ENCODE data around the gene HSD17B14. TPM values are rescaled to one million over a fixed set of nuclear protein-coding genes. Genes with fewer than 3 reads are reported as not detected.

Gene HSD17B14
- total and polyA plus RNA-seq, 2 of the 13 experiments (the other 11 are each of a cell fraction or from before 2014, with no cell fraction given) = 0.58 to 1.2 TPM

GRCh38 chr19:48868114-48868886, 32.0 kb upstream of the HSD17B14 start, which contains the start of gene PLEKHA4:
TSS of gene PLEKHA4 (minus strand) at chr19:48868617. CDS start at chr19:48867620, 997 bp downstream.
- H3K4me3 ChIP-seq (replicated peaks in 1 of 3; ENCODE audit: insufficient read depth in 1 of 3, low read depth in 2 of 3, low read length in 3 of 3) = peak within 1 kb of the TSS; percentile 58 to 83 (median 76)
- ChIA-PET CTCF (ENCODE audit: low intra/inter-chr PET ratio, low total read pairs) (no interaction called here), POLR2A (interaction anchor here (0.7 to 3.1 kb wide), 9 partner anchors 25 to 125 kb away, joined by 3 to 10 read pairs (median 3); partner anchors contain the start of genes NUCB1 and RUVBL2)
- DNase-seq (ENCODE audit: low spot score) (no peak), ATAC-seq (peak; percentile 32), FAIRE-seq (no peak)
- intact Hi-C loops (cut with micrococcal nuclease; ENCODE audit: unreplicated experiment) = no loop called here
- peak within 1 kb of the TSS; percentile 95 for H3K4me2 ChIP-seq (ENCODE audit: low read depth, low read length)
- WGBS (ENCODE audit: low lambda C conversion rate) = 1% methylated on average over 11 of the region's 11 CpGs
- H4K20me1 ChIP-seq (ENCODE audit: insufficient read depth, low read length) = peaks cover 3% of the 10 kb centered on the region
- H3K27me3 ChIP-seq (ENCODE audit: control insufficient read depth in 1 of 2, insufficient read depth in 2 of 2, low read length in 2 of 2) = no peaks in the 10 kb centered on the region; a peak in 1 of 5 replicates
- peak within 1 kb of the TSS; percentile 100 for H2AFZ ChIP-seq (ENCODE audit: low read length)
- peaks cover 8% of the 10 kb centered on the region for H3K79me2 ChIP-seq (ENCODE audit: insufficient read depth, low read length)
- in situ Hi-C loops (cut with HindIII; ENCODE audit: extremely low pct_ligation_motif_present, low pct_unique_long_range_greater_than_20kb) = no loop called here
- H3K27ac ChIP-seq (ENCODE audit: extremely low read length, insufficient read depth, low read length) = peak within 1 kb of the TSS; percentile 57
- BruUV-seq (replicated peaks) = TSS peak; percentile 92
- no peaks in the 10 kb centered on the region for H3K9me3 ChIP-seq (ENCODE audit: low read length)
- peaks cover under 1 to 3% of the 10 kb centered on the region in 2 experiments; a peak in 4 of 5 replicates for H3K36me3 ChIP-seq (replicated peaks in 1 of 2; ENCODE audit: control insufficient read depth in 1 of 2, insufficient read depth in 2 of 2, low read length in 2 of 2)
- H3K4me1 ChIP-seq (ENCODE audit: insufficient read depth, low read length) = peaks cover 27% of the 10 kb centered on the region
- H3K9ac ChIP-seq (ENCODE audit: insufficient read depth, low read depth, low read length) = peak within 1 kb of the TSS; percentile 77
- TF ChIP-seq SRSF1 (optimal IDR thresholded peaks at IDR 0.05; ENCODE audit: low read depth, low read length) (peak; percentile 51), PTBP1 (IDR thresholded peaks at IDR 0.05; ENCODE audit: low read depth, low read length, poor library complexity, severe bottlenecking) (no peak), SYNCRIP (IDR thresholded peaks at IDR 0.05; ENCODE audit: insufficient read depth, low read depth, low read length) (no peak), DRAP1 (CRISPR knock-in tag; IDR thresholded peaks at IDR 0.05) (peak; percentile 21; the same call in 1 of the 2 replicates), ADNP (CRISPR knock-in tag; IDR thresholded peaks at IDR 0.05) (no peak), PBX3 (CRISPR knock-in tag; IDR thresholded peaks at IDR 0.05; ENCODE audit: borderline replicate concordance) (no peak), ZNF264 (CRISPR knock-in tag; IDR thresholded peaks at IDR 0.05) (no peak), ZNF296 (CRISPR knock-in tag; conservative IDR thresholded peaks at IDR 0.05) (no peak), ZBTB3 (CRISPR knock-in tag; IDR thresholded peaks at IDR 0.05; ENCODE audit: borderline replicate concordance, low read depth) (no peak), TFDP2 (CRISPR knock-in tag; IDR thresholded peaks at IDR 0.05) (no peak), ZNF276 (CRISPR knock-in tag; IDR thresholded peaks at IDR 0.05; ENCODE audit: low read depth) (no peak), MTF1 (CRISPR knock-in tag; IDR thresholded peaks at IDR 0.05) (no peak), DDIT3 (CRISPR knock-in tag; IDR thresholded peaks at IDR 0.05) (no peak), NFE2L1 (CRISPR knock-in tag; IDR thresholded peaks at IDR 0.05; ENCODE audit: borderline replicate concordance) (no peak), CBX1 (IDR thresholded peaks at IDR 0.05; ENCODE audit: low read depth) (no peak), POLR2G (IDR thresholded peaks at IDR 0.05; ENCODE audit: low read depth, low read length) (peak; percentile 48), ZUFSP (CRISPR knock-in tag; IDR thresholded peaks at IDR 0.05; ENCODE audit: borderline replicate concordance) (no peak)

All from HepG2 (cell line).